Fibroblast of the aortic adventitia (primary cell): ENCODE data around the gene CIC. TPM values are rescaled to one million over a fixed set of nuclear protein-coding genes. Genes with fewer than 3 reads are reported as not detected.
"Not testable (repeated sequence)": the region's sequence is repeated elsewhere in the genome, so short reads cannot be mapped to it uniquely, and the experiment has no call there.

Experiments used
- DNase-seq: peaks from one replicate; pipeline ENCODE4 v3.0.0-alpha.2; 2010; ENCODE audit warnings: low read depth
- H3K4me3 ChIP-seq: 2 replicates; pipeline ENCODE4 v1.5.1; 2011; ENCODE audit warnings: low read depth, mild to moderate bottlenecking, control low read depth, low read length, moderate library complexity
- total RNA-seq: library from RNA; depleted of rRNA; stranded (reverse); fragments of >200 nt; gene quantifications from 2 replicates; pipeline ENCODE4 v1.2.3, GENCODE V29; 2012; ENCODE audit warnings: low replicate concordance
- TF ChIP-seq, protein P1 (sequence below): IDR thresholded peaks from 2 replicates; pipeline ENCODE4 v1.5.1; 2011; ENCODE audit warnings: mild to moderate bottlenecking, low read length, control low read depth, inconsistent platforms; ENCODE audit not compliant: insufficient read depth

Gene CIC
- total RNA-seq, 1 donor: 35.3 TPM

DNA sequence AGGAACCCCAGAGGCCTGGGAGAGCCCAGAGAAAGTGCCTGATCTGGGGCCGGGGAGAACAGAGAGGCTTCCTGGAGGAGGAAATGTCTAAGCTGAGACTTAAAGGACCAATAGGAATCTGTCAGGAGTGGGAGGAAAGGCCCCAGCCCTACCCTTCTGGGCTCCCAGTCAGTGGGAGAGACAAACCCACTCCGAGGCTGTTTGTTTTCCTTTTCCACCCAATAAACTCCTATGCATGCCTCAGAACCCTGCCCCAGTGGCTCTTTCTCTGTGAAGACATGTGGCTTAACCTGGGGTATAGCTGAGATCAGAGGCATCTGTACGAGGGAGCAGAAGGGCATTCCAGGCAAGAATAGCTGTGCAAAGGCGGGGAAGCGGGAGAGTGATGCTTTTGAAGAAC lies 58.3 kb downstream of the CIC start:
- TF ChIP-seq, protein P1, sequence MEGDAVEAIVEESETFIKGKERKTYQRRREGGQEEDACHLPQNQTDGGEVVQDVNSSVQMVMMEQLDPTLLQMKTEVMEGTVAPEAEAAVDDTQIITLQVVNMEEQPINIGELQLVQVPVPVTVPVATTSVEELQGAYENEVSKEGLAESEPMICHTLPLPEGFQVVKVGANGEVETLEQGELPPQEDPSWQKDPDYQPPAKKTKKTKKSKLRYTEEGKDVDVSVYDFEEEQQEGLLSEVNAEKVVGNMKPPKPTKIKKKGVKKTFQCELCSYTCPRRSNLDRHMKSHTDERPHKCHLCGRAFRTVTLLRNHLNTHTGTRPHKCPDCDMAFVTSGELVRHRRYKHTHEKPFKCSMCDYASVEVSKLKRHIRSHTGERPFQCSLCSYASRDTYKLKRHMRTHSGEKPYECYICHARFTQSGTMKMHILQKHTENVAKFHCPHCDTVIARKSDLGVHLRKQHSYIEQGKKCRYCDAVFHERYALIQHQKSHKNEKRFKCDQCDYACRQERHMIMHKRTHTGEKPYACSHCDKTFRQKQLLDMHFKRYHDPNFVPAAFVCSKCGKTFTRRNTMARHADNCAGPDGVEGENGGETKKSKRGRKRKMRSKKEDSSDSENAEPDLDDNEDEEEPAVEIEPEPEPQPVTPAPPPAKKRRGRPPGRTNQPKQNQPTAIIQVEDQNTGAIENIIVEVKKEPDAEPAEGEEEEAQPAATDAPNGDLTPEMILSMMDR: no peak
- peak overlapping the region; percentile 10 for H3K4me3 ChIP-seq
- no peak for DNase-seq

DNA sequence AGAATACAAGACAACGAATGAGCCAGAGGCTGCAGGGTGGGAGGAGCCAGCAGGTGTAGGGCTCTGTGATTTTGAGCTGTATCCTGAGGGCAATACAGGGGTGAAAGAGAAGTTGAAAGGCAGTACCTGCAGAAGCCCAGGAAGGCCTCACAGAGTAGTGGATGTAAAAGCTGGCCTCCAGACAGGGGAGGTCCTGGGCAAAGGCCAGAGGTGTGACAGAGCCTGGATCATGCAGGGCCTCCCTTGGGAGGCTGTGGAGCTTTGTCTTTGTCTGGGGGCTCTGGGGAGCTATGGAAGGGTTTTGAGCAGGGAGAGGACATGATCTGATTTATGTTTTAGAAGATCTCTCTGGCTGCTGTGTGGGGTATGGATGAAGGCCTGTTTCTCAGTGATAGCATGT lies 59.1 kb downstream of the CIC start:
- TF ChIP-seq, protein P1: no peak
- no peak for DNase-seq
- no peak overlapping the region for H3K4me3 ChIP-seq

DNA sequence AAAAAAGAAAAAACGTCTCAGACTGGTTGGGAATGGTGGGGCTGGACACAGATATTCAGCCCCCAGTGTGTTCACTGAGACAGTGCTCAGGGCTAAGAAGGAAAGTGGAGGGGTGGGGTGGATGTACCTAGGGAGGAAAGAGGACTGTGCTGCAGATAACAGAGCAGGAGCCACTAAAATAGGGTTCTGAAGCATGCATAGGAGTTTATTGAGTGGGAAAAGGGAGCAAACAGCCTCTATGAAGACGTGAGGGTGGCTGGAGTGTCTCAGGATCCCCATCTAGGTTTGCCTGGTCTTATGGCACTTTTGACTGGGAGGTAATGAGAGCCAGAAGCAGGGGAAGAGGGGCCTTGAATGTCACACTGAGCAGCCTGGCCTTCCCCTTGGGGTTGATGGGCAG lies 59.8 kb downstream of the CIC start:
- TF ChIP-seq, protein P1: no peak
- H3K4me3 ChIP-seq: no peak overlapping the region
- no peak for DNase-seq

DNA sequence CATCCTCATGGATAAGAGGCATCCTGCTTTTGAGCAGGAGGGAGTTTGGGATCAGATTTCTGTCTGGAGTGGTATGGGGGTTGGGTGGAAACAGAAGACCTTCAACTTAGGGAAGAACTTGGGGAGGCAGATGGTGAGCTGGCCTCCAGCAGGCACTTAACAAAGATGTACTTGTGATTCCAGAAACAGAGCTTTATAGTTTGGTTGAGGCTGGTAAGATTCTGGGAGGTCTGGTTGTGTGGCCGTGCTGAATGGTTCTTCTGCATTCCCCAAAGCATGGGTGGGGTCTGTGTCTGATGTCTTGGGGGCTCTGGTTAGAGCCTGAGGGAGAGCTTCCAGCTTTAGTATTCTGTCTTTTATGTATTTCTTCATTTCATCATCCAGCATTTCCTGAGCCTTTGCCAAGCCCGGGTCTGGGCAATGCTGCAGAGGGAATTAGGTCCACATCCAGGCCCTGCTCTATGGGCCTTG lies 61.2 kb downstream of the CIC start:
- no peak overlapping the region for H3K4me3 ChIP-seq
- peak; percentile 79 for DNase-seq
- TF ChIP-seq, protein P1: no peak

DNA sequence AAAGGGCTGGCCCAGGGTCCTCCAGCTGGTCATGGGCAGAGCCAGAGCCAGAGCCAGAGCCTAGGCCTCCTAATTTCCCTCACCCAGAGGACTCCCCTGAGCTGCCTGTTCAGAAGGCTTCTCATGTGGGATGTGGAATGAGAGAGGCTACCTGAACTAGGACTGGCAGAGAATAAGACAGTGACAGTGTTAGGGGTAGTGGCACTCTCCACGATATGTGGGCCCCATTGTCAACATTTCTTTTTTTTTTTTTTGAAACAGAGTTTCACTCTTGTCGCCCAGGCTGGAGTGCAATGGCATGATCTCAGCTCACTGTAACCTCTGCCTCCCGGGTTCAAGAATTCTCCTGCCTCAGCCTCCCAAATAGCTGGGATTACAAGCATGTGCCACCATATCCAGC lies 62.3 kb downstream of the CIC start:
- not testable (repeated sequence) for H3K4me3 ChIP-seq, DNase-seq

DNA sequence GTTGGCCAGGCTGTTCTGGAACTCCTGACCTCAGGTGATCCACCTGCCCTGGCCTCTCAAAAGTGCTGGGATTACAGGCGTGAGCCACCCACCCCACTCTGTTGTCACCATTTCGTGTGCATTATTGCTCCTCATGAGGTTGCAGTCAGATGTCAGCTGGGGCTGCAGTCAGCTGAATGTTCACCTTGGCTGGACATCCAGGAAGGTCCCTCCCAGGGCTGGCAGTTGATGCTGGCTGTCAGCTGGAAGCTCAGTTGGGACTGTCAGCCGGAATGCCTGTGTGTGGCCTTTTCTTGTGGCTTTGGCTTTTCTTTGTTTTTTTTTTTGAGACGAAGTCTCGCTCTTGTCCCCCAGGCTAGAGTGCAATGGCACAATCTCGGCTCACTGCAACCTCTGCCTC lies 63.0 kb downstream of the CIC start:
- H3K4me3 ChIP-seq: no peak overlapping the region
- TF ChIP-seq, protein P1: no peak

DNA sequence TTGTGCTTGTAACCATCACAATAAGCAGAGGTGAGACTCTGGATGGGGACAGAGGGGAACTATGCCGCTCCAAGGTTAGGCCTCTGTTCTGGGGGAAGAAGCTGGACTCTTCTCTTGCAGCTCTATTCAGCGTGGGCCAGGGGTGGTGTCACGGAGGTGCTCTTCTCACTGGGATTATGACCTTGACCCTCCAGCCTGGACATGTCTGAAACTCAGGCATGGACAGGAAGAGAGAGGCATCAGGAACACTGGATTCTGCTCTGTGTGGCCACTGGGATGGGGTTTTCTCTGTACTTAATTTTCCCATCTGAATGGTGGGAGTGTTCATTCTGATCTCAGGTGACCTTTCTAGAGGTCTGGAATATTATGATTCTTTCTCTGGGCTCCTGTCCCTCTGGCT lies 64.0 kb downstream of the CIC start:
- DNase-seq: no peak
- TF ChIP-seq, protein P1: no peak
- H3K4me3 ChIP-seq: no peak overlapping the region

More for the DNA sequence above, 63.0 kb downstream of the CIC start:
- DNase-seq: no peak
